ENCODE data around the gene TBC1D22A.

- TF ChIP-seq MAX (IDR thresholded peaks at IDR 0.05; ENCODE audit: low read depth, low read length) (no peak), SMAD5 (IDR thresholded peaks at IDR 0.05; ENCODE audit: low read depth) (no peak), CTCF (IDR thresholded peaks at IDR 0.05 in 2 of 3, conservative IDR thresholded peaks at IDR 0.05 in 1 of 3; ENCODE audit: control insufficient read depth in 2 of 3, extremely low read depth in 1 of 3, insufficient read depth in 1 of 3, low read depth in 3 of 3, low read length in 3 of 3) (no peak), BRCA1 (IDR thresholded peaks at IDR 0.05; ENCODE audit: low read depth, low read length) (no peak), POLR2A (IDR thresholded peaks at IDR 0.05; ENCODE audit: low read depth, low read length) (no peak), JUND (IDR thresholded peaks at IDR 0.05; ENCODE audit: low read depth, low read length) (no peak)
These were observed 430.4 kb downstream of the TBC1D22A start for GRCh38 chr22:47192651-47193437.

Measured in GM12878 (cell line).